CD14-positive monocyte (primary cell): ENCODE results near the gene CASK. TPM values are rescaled to one million over a fixed set of nuclear protein-coding genes. Genes with fewer than 3 reads are reported as not detected.

ENCODE experiments used
- DNase-seq, 3 donors: peaks; one replicate each; pipeline ENCODE4 v3.0.0-alpha.2; 2011 to 2022
- H2AFZ ChIP-seq: 2 replicates; pipeline ENCODE4 v1.6.0; 2012; ENCODE audit warnings: mild to moderate bottlenecking, low read depth, low read length, inconsistent platforms; ENCODE audit not compliant: insufficient read depth, poor library complexity, severe bottlenecking
- H3K27ac ChIP-seq, 2 donors: 1 replicate in 1 of 2; 2 replicates in 1 of 2; pipeline ENCODE4 v1.5.1; 2012 to 2013; ENCODE audit warnings: low read length in 2 of 2, control low read depth in 1 of 2, inconsistent platforms in 1 of 2, low read depth in 1 of 2, mild to moderate bottlenecking in 1 of 2
- H3K27me3 ChIP-seq, 2 donors: one replicate each; pipeline versions ENCODE4 v1.6.0 to v1.6.1; 2011 to 2013; ENCODE audit warnings: low read length in 2 of 2; ENCODE audit not compliant: control insufficient read depth in 2 of 2, insufficient read depth in 2 of 2
- H3K36me3 ChIP-seq, 2 donors: replicated peaks in 1 of 2; 1 replicate in 1 of 2; 2 replicates in 1 of 2; pipeline versions ENCODE4 v1.5.1 to v1.6.1; 2012 to 2013; ENCODE audit warnings: low read length in 2 of 2, control low read depth in 1 of 2, inconsistent platforms in 1 of 2, mild to moderate bottlenecking in 1 of 2; ENCODE audit not compliant: insufficient read depth in 2 of 2, control insufficient read depth in 1 of 2
- H3K4me1 ChIP-seq, 2 donors: 1 replicate in 1 of 2; 2 replicates in 1 of 2; pipeline versions ENCODE4 v1.5.1 to v1.6.1; 2012 to 2013; ENCODE audit warnings: low read length in 2 of 2, control low read depth in 1 of 2, inconsistent platforms in 1 of 2, mild to moderate bottlenecking in 1 of 2, moderate library complexity in 1 of 2; ENCODE audit not compliant: insufficient read depth in 2 of 2, control insufficient read depth in 1 of 2
- H3K4me2 ChIP-seq: replicated peaks from 2 replicates; pipeline ENCODE3; 2012; ENCODE audit warnings: low read length, moderate library complexity, mild to moderate bottlenecking; ENCODE audit not compliant: poor library complexity, severe bottlenecking; ENCODE audit errors: extremely low read depth
- H3K4me3 ChIP-seq, 3 experiments: fragments of 200-600 bp in 1 of 3; sonication (generic) in 1 of 3; replicated peaks in 1 of 3; 1 replicate in 2 of 3; 2 replicates in 1 of 3; pipeline ENCODE4 v1.5.1; 2011 to 2013; ENCODE audit warnings: low read length in 3 of 3, mild to moderate bottlenecking in 3 of 3, control low read depth in 2 of 3, low read depth in 2 of 3, inconsistent platforms in 1 of 3, moderate library complexity in 1 of 3
- H3K79me2 ChIP-seq: 2 replicates; pipeline ENCODE4 v1.6.0; 2012; ENCODE audit warnings: mild to moderate bottlenecking, control low read depth, inconsistent platforms, low read length, moderate library complexity; ENCODE audit not compliant: insufficient read depth
- H3K9ac ChIP-seq: 2 replicates; pipeline ENCODE4 v1.6.0; 2017; ENCODE audit warnings: low read length, mild to moderate bottlenecking; ENCODE audit not compliant: insufficient read depth, poor library complexity, severe bottlenecking
- H3K9me3 ChIP-seq, 2 donors: replicated peaks in 1 of 2; 1 replicate in 1 of 2; 2 replicates in 1 of 2; pipeline versions ENCODE4 v1.5.1 to v1.6.1; 2012 to 2013; ENCODE audit warnings: low read length in 2 of 2, control low read depth in 1 of 2; ENCODE audit not compliant: control insufficient read depth in 1 of 2, insufficient read depth in 1 of 2
- H4K20me1 ChIP-seq: 2 replicates; pipeline ENCODE4 v1.6.0; 2012; ENCODE audit warnings: mild to moderate bottlenecking, low read length, control low read depth, moderate library complexity; ENCODE audit not compliant: insufficient read depth
- H3K27ac Mint-ChIP-seq, 7 donors: one replicate each; pipeline ENCODE4 v1.8.0; 2020; ENCODE audit warnings: mild to moderate bottlenecking in 7 of 7, mixed read lengths in 7 of 7, moderate library complexity in 6 of 7, inconsistent platforms in 2 of 7
- H3K27me3 Mint-ChIP-seq, 3 donors: one replicate each; pipeline ENCODE4 v1.8.0; 2021 to 2022; ENCODE audit warnings: low read depth in 3 of 3, mild to moderate bottlenecking in 3 of 3, mixed read lengths in 3 of 3, moderate library complexity in 3 of 3, inconsistent platforms in 1 of 3
- H3K36me3 Mint-ChIP-seq, 2 donors: one replicate each; pipeline ENCODE4 v1.8.0; 2020; ENCODE audit warnings: mixed read lengths in 2 of 2, inconsistent platforms in 1 of 2, mild to moderate bottlenecking in 1 of 2
- H3K4me1 Mint-ChIP-seq: one replicate; pipeline ENCODE4 v1.8.0; 2020; ENCODE audit warnings: mild to moderate bottlenecking, mixed read lengths
- H3K4me3 Mint-ChIP-seq, 2 donors: one replicate each; pipeline ENCODE4 v1.8.0; 2020; ENCODE audit warnings: mild to moderate bottlenecking in 2 of 2, mixed read lengths in 2 of 2, moderate library complexity in 1 of 2
- H3K9me3 Mint-ChIP-seq, 7 donors: one replicate each; pipeline ENCODE4 v1.8.0; 2020 to 2022; ENCODE audit warnings: mixed read lengths in 7 of 7, mild to moderate bottlenecking in 6 of 7, moderate library complexity in 6 of 7, inconsistent platforms in 2 of 7
- CTCF ChIP-seq: fragments of 200-600 bp; IDR thresholded peaks from one replicate; pipeline ENCODE4 v1.8.0; 2022; ENCODE audit warnings: antibody characterized with exemption, mild to moderate bottlenecking
- WGBS: methylation state at CpG from one replicate; pipeline ENCODE4 v1.1.5; 2013; ENCODE audit warnings: missing lambda C conversion rate; ENCODE audit not compliant: insufficient coverage; 5-methylcytosine and 5-hydroxymethylcytosine counted together
- intact Hi-C, 2 donors: fragments of 100-400 bp; cut with micrococcal nuclease; formaldehyde crosslinking; loops; one replicate each; pipeline versions ENCODE4 v1.15.0 to v1.15.1; 2023
- polyA plus RNA-seq, 3 donors: library from polyadenylated mRNA; depleted of rRNA in 1 of 3; unstranded in 2 of 3; stranded (reverse) in 1 of 3; fragments of 300-500 nt in 2 of 3; fragments of >200 nt in 1 of 3; fragmentation: Illumina TruSeq in 2 of 3; gene quantifications; 1 replicate in 2 of 3; 2 replicates in 1 of 3; pipeline ENCODE4 v1.2.3, GENCODE V29; 2012 to 2021

Gene CASK
- polyA plus RNA-seq, 3 donors, result 0.48 to 7.4 (median 2.5) TPM

- TF ChIP-seq CTCF, result no peak
- H3K27me3 Mint-ChIP-seq, result peaks cover 0 to 3% (median 0%) of the 10 kb centered on the region in 3 donors
- no peak overlapping the region for H3K9ac ChIP-seq
- no peak overlapping the region for H3K27ac ChIP-seq
- peaks cover 42 to 53% of the 10 kb centered on the region in 2 donors for H3K4me1 ChIP-seq
- no peaks in the 10 kb centered on the region for H3K9me3 ChIP-seq
- no peak overlapping the region for H3K4me2 ChIP-seq
- no peak for DNase-seq
- H3K79me2 ChIP-seq, result no peaks in the 10 kb centered on the region
- intact Hi-C loops, result no loop called here
- H3K36me3 ChIP-seq, result no peaks in the 10 kb centered on the region
- no peak overlapping the region for H3K4me3 Mint-ChIP-seq
- H3K9me3 Mint-ChIP-seq, result no peaks in the 10 kb centered on the region
- H2AFZ ChIP-seq, result no peak overlapping the region
- no peaks in the 10 kb centered on the region for H3K27me3 ChIP-seq
- no peak overlapping the region for H3K4me3 ChIP-seq
- H3K36me3 Mint-ChIP-seq, result peaks cover 0 to 4% of the 10 kb centered on the region in 2 donors
- H4K20me1 ChIP-seq, result no peaks in the 10 kb centered on the region
- H3K27ac Mint-ChIP-seq, result no peak overlapping the region
- peaks cover 42% of the 10 kb centered on the region for H3K4me1 Mint-ChIP-seq
Measured at GRCh38 chrX:41703574-41704029, 219.8 kb downstream of the CASK start.

- DNase-seq, result no peak
- peaks cover 0 to 5% (median 0%) of the 10 kb centered on the region in 3 donors for H3K27me3 Mint-ChIP-seq
- WGBS, result 100% methylated on average over 1 of the region's 7 CpGs
- Histone ChIP-seq H3K4me3 (no peak overlapping the region), H3K79me2 (no peaks in the 10 kb centered on the region), H3K36me3 (peaks cover 8 to 13% of the 10 kb centered on the region in 2 donors), H2AFZ (no peak overlapping the region), H3K4me1 (peaks cover 30 to 38% of the 10 kb centered on the region in 2 donors), H4K20me1 (no peaks in the 10 kb centered on the region), H3K27me3 (no peaks in the 10 kb centered on the region), H3K4me2 (no peak overlapping the region), H3K27ac (no peak overlapping the region), H3K9me3 (no peaks in the 10 kb centered on the region), H3K9ac (no peak overlapping the region)
- H3K4me1 Mint-ChIP-seq, result peaks cover 36% of the 10 kb centered on the region
- H3K9me3 Mint-ChIP-seq, result peaks cover 0 to 2% (median 0%) of the 10 kb centered on the region in 7 donors
- H3K27ac Mint-ChIP-seq, result no peak overlapping the region
- no peak for TF ChIP-seq CTCF
- intact Hi-C loops, result no loop called here
- peaks cover 9 to 15% of the 10 kb centered on the region in 2 donors for H3K36me3 Mint-ChIP-seq
- H3K4me3 Mint-ChIP-seq, result no peak overlapping the region
Measured at GRCh38 chrX:41695426-41695825, 227.9 kb downstream of the CASK start.
